Epithelial cell of esophagus (primary cell): ENCODE data around the gene C15orf40.
"Not testable (repeated sequence)": the region's sequence is repeated elsewhere in the genome, so short reads cannot be mapped to it uniquely, and the experiment has no call there.

Experiments
- DNase-seq: peaks from one replicate; pipeline ENCODE4 v3.0.0; 2010; ENCODE audit warnings: low read depth
- H3K4me3 ChIP-seq: 2 replicates; pipeline ENCODE4 v1.5.1; 2011; ENCODE audit warnings: mild to moderate bottlenecking, low read length, control low read depth
- TF ChIP-seq, protein P1 (sequence below): IDR thresholded peaks from 2 replicates; pipeline ENCODE4 v1.5.1; 2011; ENCODE audit warnings: low read depth, mild to moderate bottlenecking, low read length, control low read depth, inconsistent platforms; ENCODE audit not compliant: insufficient read depth; ENCODE audit errors: missing control alignments

Gene C15orf40

DNA sequence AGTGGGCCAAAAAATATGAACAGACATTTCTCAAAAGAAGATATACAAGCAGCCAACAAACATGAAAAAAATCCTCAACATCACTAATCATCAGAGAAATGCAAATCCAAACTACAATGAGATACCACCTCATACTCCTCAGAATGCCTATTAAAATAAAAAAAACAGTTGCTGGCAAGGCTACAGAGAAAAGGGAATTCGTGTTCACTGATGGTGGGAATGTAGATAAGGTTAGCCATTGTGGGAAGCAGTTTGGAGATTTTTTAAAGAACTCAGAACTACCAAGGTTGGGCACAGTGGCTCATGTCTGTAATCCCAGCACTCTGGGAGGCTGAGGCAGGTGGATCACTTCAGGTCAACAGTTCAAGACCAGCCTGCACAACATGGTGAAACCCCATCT, 27.8 kb upstream of the C15orf40 start:
- H3K4me3 ChIP-seq = no peak overlapping the region
- TF ChIP-seq, protein P1, sequence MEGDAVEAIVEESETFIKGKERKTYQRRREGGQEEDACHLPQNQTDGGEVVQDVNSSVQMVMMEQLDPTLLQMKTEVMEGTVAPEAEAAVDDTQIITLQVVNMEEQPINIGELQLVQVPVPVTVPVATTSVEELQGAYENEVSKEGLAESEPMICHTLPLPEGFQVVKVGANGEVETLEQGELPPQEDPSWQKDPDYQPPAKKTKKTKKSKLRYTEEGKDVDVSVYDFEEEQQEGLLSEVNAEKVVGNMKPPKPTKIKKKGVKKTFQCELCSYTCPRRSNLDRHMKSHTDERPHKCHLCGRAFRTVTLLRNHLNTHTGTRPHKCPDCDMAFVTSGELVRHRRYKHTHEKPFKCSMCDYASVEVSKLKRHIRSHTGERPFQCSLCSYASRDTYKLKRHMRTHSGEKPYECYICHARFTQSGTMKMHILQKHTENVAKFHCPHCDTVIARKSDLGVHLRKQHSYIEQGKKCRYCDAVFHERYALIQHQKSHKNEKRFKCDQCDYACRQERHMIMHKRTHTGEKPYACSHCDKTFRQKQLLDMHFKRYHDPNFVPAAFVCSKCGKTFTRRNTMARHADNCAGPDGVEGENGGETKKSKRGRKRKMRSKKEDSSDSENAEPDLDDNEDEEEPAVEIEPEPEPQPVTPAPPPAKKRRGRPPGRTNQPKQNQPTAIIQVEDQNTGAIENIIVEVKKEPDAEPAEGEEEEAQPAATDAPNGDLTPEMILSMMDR = no peak
- no peak for DNase-seq

DNA sequence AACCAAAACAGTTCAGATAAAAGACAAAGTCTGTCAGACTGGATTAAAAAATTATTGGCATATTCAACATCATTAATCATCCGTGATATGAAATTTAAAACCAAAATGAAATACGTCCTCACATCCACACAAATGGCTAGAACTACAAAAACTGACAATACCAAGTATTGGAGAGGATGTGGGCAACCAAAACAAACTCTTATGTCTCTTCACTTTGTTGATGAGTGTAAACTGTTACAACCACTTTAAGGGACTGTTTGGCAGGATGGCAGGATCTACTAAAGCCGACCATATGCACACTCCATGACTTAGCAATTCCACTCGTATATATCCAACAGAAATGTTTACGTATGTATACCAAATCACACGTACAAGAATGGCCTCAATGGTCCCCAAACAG, 24.8 kb upstream of the C15orf40 start:
- DNase-seq = no peak
- TF ChIP-seq, protein P1 = no peak
- H3K4me3 ChIP-seq = no peak overlapping the region

DNA sequence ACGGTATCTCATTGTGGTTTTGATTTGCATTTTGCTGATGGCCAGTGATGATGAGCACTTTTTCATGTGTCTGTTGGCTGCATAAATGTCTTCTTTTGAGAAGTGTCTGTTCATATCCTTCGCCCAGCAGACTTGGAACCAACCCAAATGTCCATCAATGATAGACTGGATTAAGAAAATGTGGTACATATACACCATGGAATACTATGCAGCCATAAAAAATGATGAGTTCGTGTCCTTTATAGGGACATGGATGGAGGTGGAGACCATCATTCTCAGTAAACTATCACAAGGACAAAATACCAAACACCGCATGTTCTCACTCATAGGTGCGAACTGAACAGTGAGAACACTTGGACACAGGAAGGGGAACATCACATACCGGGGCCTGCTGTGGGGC, 19.8 kb upstream of the C15orf40 start:
- H3K4me3 ChIP-seq, DNase-seq: not testable (repeated sequence)

DNA sequence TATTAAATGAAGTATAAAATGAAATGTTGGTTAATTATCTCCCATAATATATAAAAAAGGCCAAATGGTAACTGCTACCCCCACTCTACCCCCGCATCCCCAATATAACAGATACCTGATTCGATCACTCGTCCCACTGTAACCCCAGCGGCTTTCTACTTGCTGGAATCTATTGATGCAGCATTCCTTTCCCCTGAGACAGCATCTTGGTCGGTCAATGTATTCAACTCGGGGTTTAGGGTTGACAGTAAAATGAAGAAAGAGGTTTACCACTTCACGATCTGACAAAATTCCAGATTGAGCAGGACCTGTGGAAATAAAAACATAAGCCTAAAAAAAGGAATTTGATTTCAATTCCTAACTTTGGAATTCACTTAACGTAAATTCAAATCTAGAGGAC, 18.6 kb upstream of the C15orf40 start:
- no peak overlapping the region for H3K4me3 ChIP-seq
- DNase-seq = no peak
- TF ChIP-seq, protein P1 = no peak

DNA sequence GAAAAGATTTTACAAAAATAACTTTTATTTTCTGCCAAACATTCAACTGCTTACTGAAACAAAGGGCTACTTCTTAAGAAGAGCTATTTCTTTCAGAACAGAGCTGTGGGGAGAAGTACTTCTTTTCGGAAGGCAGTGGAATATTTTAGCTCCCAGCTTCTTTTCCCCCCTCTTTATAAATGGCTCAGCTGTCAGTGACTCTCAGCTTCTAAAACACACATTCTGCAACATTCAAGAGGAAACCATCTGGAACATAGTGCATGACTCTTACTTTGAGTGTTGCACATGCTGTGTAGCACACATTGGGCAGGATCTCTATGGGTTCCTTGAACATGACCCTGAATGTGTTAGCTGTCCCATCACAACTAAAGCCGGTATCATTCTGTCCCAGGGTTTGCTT, 7.0 kb upstream of the C15orf40 start:
- H3K4me3 ChIP-seq = no peak overlapping the region
- no peak for DNase-seq
- TF ChIP-seq, protein P1 = no peak

DNA sequence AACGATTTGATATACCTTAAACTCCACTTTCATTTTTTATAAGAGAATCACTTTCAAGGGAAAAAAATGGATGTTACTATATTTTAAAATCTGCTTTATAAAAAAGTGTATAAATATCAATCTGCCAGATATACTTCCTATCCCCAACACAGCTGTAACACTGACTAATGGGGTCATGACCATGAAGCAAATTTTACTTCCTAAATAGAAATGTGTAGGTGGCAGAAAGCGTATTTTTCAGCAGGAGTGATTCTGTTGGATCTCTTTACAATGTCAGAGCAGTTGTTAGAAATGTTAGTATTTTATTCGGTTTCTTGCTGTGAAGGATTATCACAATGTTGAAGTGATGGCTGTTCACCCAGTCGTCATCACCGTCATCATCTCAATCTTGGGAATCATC, 5.5 kb upstream of the C15orf40 start:
- no peak for DNase-seq
- no peak overlapping the region for H3K4me3 ChIP-seq
- TF ChIP-seq, protein P1 = no peak

DNA sequence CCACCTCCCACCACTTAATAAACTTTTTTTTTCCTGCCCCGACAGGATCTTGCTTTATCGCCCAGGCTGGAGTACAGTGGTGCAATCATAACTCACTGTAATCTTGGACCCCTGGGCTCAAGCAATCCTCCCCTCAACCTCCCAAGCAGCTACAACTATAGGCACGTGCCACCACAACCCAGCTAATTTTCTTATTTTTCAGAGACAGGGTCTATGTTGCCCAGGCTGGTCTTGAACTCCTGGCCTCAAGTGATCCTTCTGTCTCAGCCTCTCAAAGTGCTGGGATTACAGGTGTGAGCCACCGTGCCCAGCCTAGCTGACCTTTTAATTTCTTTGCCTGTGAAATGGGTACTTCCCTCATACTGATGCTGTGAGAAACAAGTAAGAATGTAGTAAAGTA, 3.9 kb upstream of the C15orf40 start:
- no peak overlapping the region for H3K4me3 ChIP-seq
- no peak for DNase-seq
- TF ChIP-seq, protein P1 = no peak

DNA sequence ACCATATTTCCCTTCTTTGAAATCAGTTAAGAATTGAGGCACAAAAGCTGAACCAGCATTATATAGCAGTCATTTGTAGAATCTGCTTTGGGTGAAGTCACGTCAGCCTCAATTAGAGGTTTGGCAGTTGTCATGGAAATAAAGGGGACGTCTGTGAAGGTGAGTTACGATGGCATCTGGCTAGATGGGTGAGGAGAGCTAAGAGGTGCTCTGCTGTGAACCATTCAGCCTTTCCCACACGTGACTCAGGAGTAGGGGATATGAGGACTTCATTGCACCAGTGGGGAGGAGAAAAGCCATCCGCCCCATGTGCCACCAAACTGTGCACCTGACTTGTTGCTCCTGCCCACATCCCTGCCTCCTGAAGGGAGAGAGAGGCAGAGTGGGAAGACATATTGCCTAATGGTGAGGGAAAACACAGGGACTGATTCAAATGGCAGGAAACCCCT, 2.8 kb upstream of the C15orf40 start:
- no peak overlapping the region for H3K4me3 ChIP-seq
- TF ChIP-seq, protein P1 = no peak
- DNase-seq = no peak
